Epidermal melanocyte (primary cell): ENCODE data around the gene PCYT2.

Experiments used
- DNase-seq: peaks from one replicate; pipeline ENCODE4 v3.0.0; 2011; ENCODE audit warnings: low spot score; ENCODE audit not compliant: insufficient read length

The PCYT2 gene

GRCh38 chr17:81871387-81872230, 39.6 kb downstream of the PCYT2 start:
- DNase-seq, result peak; percentile 91

- DNase-seq, result no peak
These were observed 40.2 kb downstream of the PCYT2 start, which contains the start of gene ARHGDIA for GRCh38 chr17:81870981-81871386. ARHGDIA (minus strand) TSS chr17:81871337; CDS start chr17:81869930, 1,407 bp downstream.

DNA sequence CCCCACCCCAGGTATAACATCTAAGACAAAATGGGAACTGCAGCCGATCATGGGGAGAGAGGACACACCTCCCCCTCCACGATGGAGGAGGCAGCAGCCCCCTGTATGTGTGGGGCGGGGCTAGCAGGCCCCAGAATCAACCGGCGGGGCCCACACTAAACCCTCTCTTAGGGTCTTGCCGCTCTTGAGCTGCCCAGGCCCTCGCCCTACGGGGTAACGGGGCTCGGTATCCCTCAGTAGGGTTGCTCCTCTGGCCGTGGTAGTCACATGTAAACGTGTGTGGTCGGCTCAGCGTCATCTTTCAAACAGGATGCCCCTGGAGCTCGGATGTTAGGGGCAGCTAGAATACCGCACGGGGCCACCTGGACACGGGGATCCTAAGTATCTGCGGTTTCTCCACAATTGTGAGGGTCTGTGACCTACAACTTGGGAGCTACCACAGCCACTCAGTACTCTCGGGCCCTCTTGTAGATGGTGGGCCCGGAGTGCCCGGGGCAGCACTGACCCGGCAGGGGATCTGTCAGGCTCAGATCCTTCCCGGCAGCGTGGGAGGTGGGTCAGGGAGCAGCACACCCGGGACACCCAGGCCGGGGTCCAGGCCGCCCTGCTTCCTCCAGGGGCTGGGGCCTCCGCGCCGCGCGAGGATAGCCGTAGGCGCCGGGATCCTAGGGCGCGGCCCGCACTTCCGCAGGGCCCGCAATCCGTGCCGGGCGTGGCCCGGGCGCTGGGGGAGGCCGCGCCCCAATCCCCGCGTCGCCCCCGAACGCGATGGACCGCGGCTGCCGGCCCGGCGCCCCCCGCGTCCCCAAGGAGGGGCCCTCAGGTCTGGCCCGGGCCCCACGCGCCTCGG, 40.8 kb downstream of the PCYT2 start:
- no peak for DNase-seq

DNA sequence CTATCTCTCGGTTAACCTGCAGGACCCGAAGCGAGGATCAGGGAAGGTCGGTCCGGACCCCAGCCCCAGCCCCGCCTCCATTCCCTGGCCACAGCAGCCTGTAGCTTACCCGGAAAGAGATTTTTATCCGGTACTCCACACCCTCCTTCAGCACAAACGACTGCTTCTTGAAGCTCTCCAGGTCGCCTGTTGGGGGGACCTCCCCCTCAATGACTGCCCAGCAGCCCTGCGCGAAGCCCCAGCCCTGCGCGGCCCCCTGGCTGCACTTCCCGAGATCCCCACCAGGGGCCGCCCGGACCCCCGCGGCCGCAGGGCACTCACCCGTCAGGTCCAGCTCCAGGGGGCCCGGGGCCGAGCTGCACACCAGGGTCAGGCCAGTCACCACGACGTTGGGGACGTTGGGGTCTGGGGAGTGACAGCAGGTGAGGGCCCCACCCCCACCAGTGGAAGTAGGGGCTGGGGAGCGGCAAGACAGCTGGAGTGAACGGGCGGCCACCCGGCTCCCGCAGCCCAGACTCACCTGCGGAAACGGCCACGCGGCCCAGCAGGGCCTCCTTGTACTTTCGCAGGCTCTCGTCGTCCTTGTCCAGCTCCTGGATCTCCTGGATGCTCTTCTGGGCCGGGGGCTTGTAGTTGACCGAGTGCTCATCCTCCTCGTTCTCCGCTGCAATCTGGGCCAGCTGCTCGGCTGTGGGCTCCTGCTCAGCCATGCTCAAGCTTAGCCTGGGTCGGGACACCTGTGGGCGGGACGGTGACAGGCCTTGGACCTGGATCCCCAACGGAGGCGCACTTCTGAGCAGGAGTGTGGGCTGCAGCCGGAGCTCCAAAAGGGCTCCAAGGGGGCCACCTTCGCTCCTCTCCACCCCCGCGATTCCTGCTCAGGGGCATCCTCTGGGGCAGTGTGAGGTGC, 41.7 kb downstream of the PCYT2 start:
- no peak for DNase-seq

DNA sequence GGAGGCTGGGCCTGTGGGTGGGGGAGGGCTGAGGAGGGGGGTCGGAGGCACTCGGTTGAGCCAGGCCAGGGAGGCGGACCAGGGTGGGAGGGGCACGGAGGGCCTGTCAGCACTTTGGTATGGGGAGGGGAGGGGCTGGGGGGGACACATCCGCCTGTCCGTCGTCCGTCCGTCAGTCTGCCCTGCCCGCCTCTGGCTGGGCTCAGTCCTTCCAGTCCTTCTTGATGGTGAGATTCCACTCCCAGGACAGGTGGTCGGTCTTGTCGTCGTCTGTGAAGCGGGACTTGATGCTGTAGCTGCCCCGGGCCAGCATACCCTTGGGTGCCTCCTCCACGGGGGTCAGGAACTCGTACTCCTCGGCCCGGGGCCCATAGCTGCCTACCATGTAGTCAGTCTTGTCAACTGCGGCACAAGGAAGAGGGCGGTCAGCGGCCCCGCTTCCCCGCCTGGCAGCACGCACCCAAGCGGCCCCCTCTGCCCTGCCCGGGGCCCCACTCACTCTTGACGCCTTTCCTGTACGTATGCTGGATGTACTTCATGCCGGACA, 42.5 kb downstream of the PCYT2 start:
- peak; percentile 6 for DNase-seq

- no peak for DNase-seq
These were observed 43.1 kb downstream of the PCYT2 start for GRCh38 chr17:81867991-81868673.

DNA sequence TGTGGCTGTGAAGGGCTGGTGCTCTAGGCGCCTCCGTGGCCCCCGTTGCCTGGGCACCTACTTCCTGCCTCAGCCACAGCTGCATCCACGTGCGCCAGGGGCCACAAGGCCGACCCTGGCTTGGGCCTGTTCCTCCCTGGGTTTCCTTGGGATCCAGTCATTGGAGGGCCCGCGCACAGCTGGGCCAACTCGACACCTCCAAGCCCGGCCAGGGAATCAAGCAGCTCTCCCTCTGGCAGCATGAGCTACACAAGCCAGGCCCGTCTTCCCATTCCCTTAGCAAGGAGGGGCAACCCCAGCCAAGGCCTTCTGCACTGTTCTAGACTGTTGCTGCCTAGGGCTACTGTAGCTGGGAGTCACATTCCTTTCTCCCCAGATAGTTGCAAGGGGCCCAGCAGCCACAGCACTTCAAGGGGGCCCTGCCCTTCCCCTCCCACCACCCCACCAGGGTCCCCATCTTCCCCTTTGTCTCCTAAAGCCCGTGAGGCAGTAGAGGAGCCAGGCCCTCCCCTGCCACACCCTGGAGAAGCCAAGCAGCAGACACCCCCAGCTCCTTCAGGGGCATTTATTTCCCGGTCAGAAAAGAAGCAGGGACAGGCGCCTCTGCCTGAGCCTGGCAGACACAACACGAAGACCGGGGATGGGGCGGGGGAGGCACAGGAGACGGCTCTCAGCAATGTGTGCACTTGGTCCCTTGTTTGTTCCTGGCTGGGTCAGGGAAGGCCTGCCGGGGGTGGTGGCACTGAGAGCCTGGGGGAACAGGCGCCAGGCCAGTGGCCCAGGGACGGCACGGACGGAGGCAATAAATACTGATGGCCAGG, 43.8 kb downstream of the PCYT2 start:
- peak; percentile 13 for DNase-seq

GRCh38 chr17:81866440-81867169, 44.6 kb downstream of the PCYT2 start:
- no peak for DNase-seq

GRCh38 chr17:81865733-81866439, 45.3 kb downstream of the PCYT2 start:
- DNase-seq, result peak; percentile 1

GRCh38 chr17:81865358-81865732, 45.9 kb downstream of the PCYT2 start:
- DNase-seq, result no peak

- DNase-seq, result no peak
These were observed 47.1 kb downstream of the PCYT2 start for GRCh38 chr17:81863833-81864768.

DNA sequence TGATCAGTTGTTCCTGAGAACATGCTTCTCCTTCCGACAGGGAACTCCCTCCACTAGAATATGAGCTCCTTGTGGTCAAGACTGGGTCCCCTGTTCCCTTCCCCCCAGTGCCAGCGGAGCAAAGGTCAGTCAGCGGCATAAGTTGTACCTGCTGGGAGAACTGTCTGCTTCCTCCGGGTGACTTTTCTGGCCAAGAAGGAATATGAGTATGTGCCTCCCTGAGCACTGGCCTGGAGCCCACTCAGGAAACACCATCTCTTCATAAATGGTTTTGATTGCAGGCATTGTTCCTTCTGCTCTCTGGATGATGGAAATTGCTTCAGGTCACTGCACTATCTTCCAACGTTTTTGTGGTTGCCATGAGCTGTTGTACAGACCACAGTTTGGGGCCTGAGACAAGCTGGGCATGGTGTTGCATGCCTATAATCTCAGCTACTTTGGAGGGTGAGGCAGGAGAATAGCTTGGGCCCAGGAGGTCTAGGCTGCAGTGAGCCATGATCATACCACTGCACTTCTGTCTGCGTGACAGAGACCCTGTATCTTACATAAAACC, 48.0 kb downstream of the PCYT2 start:
- no peak for DNase-seq

DNA sequence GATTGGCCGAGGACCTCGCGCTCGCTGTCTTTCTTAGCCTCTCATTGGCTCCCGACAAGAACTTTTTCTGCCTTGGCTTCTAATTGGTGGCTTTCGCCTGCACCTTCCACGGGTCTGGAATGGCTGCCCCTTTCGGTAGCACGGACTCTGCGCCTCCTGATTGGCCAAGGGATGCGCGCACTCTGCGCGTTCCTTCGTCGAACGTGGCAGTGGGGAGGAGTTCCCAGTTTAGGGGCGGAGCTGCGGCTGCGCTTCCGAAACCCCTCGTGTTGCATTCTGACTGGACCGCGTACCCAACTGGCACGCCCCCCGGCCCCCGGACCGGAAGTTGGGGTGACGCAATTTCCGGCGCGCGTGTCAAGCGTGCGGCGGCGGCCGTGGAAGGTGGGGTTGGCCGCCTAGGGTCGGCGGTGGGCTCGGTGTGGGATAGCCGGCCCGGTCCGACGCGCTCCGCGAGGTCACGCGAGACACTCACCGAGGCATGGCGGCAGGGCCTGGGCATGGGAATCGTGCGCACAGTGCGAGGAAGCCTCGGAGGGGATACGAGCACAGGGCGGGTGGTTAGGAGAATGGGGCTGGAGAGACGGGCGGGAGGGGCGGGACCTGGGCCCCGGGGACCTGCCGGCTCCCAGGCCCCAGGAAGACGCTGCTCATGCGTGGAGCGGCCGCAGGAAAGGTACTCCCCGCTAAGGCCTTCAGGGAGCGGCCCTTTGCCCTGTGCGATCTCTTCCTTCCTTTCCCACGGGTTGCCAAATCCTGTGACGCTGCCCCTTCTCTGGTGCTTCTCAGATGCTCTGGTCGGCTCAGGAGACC, 50.2 kb downstream of the PCYT2 start:
- DNase-seq, result peak; percentile 99

DNA sequence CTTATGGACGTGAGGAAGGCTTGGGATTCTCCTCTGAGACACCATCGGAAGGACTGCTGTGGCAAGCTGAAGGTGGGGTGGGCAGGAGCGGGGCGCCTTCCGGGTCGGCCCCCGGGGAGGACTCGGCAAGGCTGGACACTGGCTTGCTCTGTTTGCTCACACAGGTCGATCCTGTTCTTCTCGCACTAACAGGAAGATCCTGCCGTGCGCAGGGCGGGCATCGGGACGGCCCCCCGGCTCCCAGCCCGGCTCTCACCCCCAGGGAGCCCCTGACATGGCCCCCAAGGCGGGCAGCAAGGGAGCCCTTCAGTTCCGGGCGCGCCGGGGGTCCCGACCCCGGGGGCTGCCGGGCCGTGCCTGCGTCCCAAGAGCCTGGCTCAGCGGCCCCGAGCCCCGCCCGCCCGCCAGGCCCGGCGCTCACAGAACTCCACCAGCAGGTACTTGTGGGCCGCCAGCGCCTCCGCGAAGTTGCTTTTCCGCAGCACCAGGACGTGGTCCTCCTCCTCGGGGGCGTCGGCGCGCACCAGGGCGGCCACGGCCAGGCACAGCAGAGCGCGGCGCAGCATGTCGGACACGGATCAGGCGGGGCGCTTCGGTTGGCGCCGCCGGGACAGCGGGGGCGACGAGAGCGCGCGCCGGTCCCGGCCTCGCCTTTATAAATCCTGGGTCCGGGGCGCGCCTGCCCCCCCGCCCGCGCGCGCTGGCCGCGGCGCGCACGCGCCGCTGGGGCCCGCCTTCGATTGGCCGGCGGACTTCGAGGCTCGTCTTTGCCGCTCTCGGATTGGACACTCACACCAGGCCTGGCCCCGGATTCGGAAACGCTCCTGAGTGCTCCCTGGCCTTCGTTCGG, 51.1 kb downstream of the PCYT2 start, which contains the start of gene P4HB:
TSS of gene P4HB (minus strand) at position 630 of the 850 bp plus-strand sequence. CDS start at position 566, 64 bp downstream.
- DNase-seq, result no peak
